AG04450 (cell line): ENCODE measurements around the gene TMEM47. TPM values are rescaled to one million over a fixed set of nuclear protein-coding genes. Genes with fewer than 3 reads are reported as not detected.

Source experiments
- CTCF ChIA-PET: fragments of 300-600, 350-600 bp; formaldehyde crosslinking; extraction: SDS; loops from one replicate; lab custom pipeline; 2022; ENCODE audit warnings: antibody characterized with exemption, inconsistent platforms; lab: Charles Lee
- POLR2A ChIA-PET: fragments of 350-600 bp; formaldehyde crosslinking; extraction: SDS; loops from one replicate; lab custom pipeline; 2021; ENCODE audit warnings: antibody characterized with exemption, inconsistent platforms; lab: Yijun Ruan, JAX
- DNase-seq: peaks from one replicate; pipeline ENCODE4 v3.0.0-alpha.2; 2011; ENCODE audit warnings: low read depth, low spot score
- H3K27ac ChIP-seq: one replicate; pipeline ENCODE4 v1.5.1; 2012; ENCODE audit warnings: low read depth, low read length, control low read depth
- H3K27me3 ChIP-seq: one replicate; pipeline ENCODE4 v1.6.0; 2012; ENCODE audit warnings: low read length; ENCODE audit not compliant: control insufficient read depth, insufficient read depth
- H3K4me3 ChIP-seq: 2 replicates; pipeline ENCODE4 v1.5.1; 2011; ENCODE audit warnings: mild to moderate bottlenecking, low read depth, low read length, control low read depth
- H3K9me3 ChIP-seq: 2 replicates; pipeline ENCODE4 v1.5.1; 2012; ENCODE audit warnings: low read length; ENCODE audit not compliant: control insufficient read depth, insufficient read depth
- CTCF ChIP-seq: IDR thresholded peaks from 2 replicates; pipeline ENCODE4 v1.5.1; 2011; ENCODE audit warnings: low read depth, low read length, control low read depth, inconsistent platforms
- polyA plus RNA-seq: library from polyadenylated mRNA; depleted of rRNA; stranded (reverse); fragments of >200 nt; gene quantifications from 2 replicates; pipeline ENCODE4 v1.2.3, GENCODE V29; 2011

TMEM47 gene
- polyA plus RNA-seq, 1 experiment, result 92.3 TPM

GRCh38 chrX:34629572-34629971 lies 27.5 kb downstream of the TMEM47 start:
- H3K9me3 ChIP-seq, result no peaks in the 10 kb centered on the region
- TF ChIP-seq CTCF, result no peak
- no peaks in the 10 kb centered on the region for H3K27me3 ChIP-seq
- DNase-seq, result no peak
- ChIA-PET POLR2A (no interaction called here), CTCF (interaction anchor here (2.2 kb wide), 1 partner anchor 289 kb away, joined by 9 read pairs; no protein-coding TSS in a partner anchor)
- no peak overlapping the region for H3K4me3 ChIP-seq
- no peak overlapping the region for H3K27ac ChIP-seq

- no peak for DNase-seq
- no peaks in the 10 kb centered on the region for H3K9me3 ChIP-seq
- no peak for TF ChIP-seq CTCF
- ChIA-PET CTCF (interaction anchor here (1.2 kb wide), 1 partner anchor 46 kb away, joined by 3 read pairs; no protein-coding TSS in a partner anchor), POLR2A (no interaction called here)
- no peak overlapping the region for H3K4me3 ChIP-seq
- H3K27ac ChIP-seq, result no peak overlapping the region
- H3K27me3 ChIP-seq, result no peaks in the 10 kb centered on the region
Measured at GRCh38 chrX:34624416-34624815, 32.7 kb downstream of the TMEM47 start.

DNA sequence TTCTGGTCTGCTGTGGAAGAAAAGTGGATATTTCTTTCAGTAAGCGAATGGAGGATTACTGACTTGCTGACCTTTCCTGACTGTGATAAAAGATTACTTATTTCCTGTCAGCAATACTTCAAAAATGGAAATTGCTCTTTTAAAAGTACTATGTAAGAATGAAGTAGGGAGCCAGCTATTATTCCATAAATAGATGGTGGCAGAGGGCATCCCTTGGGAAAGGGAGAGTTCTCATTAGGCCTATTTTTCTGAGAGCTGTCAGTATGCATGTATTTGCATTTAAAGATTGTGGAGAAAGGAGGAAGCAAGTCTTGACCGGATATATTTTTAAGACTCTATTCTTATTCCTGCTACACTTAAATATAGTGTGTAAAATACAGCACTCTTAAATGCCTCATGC lies 37.2 kb downstream of the TMEM47 start:
- H3K9me3 ChIP-seq, result no peaks in the 10 kb centered on the region
- no peak overlapping the region for H3K27ac ChIP-seq
- no peak for TF ChIP-seq CTCF
- CTCF ChIA-PET, result no interaction called here
- H3K27me3 ChIP-seq, result no peaks in the 10 kb centered on the region
- POLR2A ChIA-PET, result no interaction called here
- no peak for DNase-seq
- no peak overlapping the region for H3K4me3 ChIP-seq

DNA sequence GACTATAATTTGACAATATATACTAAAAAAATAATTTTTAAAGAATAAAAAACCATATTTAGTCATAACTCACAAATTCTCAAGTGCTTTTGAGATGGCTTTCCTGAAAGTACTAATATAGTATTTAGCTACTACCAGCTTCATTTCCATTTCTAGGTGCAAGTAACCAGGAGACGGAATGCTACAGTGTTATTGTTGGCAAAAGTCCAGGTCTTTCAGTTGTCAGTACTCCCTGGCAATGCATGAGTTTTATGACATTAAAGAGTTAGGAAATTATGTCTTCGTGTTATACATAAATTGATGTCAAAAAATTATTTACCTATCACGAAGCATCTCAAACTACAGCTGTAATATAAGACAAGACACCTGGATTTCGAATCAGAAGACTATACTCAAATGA lies 45.0 kb downstream of the TMEM47 start:
- Histone ChIP-seq H3K27me3 (no peaks in the 10 kb centered on the region), H3K9me3 (no peaks in the 10 kb centered on the region), H3K4me3 (no peak overlapping the region), H3K27ac (no peak overlapping the region)
- DNase-seq, result no peak
- CTCF ChIA-PET, result no interaction called here
- POLR2A ChIA-PET, result no interaction called here
- no peak for TF ChIP-seq CTCF

GRCh38 chrX:34598362-34598761 lies 58.7 kb downstream of the TMEM47 start:
- H3K9me3 ChIP-seq, result no peaks in the 10 kb centered on the region
- H3K27me3 ChIP-seq, result no peaks in the 10 kb centered on the region
- no peak for DNase-seq
- TF ChIP-seq CTCF, result no peak
- ChIA-PET POLR2A (no interaction called here), CTCF (no interaction called here)
- no peak overlapping the region for H3K4me3 ChIP-seq
- H3K27ac ChIP-seq, result no peak overlapping the region
